ENCODE data around the gene IGFBP4.

GRCh38 chr17:40477796-40478195 lies 34.5 kb downstream of the IGFBP4 start:
- TF ChIP-seq, protein P1, sequence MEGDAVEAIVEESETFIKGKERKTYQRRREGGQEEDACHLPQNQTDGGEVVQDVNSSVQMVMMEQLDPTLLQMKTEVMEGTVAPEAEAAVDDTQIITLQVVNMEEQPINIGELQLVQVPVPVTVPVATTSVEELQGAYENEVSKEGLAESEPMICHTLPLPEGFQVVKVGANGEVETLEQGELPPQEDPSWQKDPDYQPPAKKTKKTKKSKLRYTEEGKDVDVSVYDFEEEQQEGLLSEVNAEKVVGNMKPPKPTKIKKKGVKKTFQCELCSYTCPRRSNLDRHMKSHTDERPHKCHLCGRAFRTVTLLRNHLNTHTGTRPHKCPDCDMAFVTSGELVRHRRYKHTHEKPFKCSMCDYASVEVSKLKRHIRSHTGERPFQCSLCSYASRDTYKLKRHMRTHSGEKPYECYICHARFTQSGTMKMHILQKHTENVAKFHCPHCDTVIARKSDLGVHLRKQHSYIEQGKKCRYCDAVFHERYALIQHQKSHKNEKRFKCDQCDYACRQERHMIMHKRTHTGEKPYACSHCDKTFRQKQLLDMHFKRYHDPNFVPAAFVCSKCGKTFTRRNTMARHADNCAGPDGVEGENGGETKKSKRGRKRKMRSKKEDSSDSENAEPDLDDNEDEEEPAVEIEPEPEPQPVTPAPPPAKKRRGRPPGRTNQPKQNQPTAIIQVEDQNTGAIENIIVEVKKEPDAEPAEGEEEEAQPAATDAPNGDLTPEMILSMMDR (IDR thresholded peaks at IDR 0.05; ENCODE audit: low read depth, low read length, poor library complexity, severe bottlenecking) = no peak
- no peak for TF ChIP-seq EZH2phosphoT487 (IDR thresholded peaks at IDR 0.05; ENCODE audit: borderline replicate concordance, low read length)

Measured in DOHH2 (cell line).